Erythroblast (primary cell): ENCODE data around the gene ZNF132.

Experiments used
- GATA1 ChIP-seq: IDR thresholded peaks from 2 replicates; pipeline ENCODE4 v1.6.1; 2011; ENCODE audit warnings: low read depth, mild to moderate bottlenecking, control low read depth, low read length, moderate library complexity
- POLR2A ChIP-seq: IDR thresholded peaks from 2 replicates; pipeline ENCODE4 v1.6.1; 2011; ENCODE audit warnings: mild to moderate bottlenecking, low read length

GRCh38 chr19:58428617-58429016 lies 11.3 kb downstream of the ZNF132 start:
- TF ChIP-seq POLR2A (no peak), GATA1 (no peak)
